ENCODE data around the gene ADISSP.

Gene ADISSP

DNA sequence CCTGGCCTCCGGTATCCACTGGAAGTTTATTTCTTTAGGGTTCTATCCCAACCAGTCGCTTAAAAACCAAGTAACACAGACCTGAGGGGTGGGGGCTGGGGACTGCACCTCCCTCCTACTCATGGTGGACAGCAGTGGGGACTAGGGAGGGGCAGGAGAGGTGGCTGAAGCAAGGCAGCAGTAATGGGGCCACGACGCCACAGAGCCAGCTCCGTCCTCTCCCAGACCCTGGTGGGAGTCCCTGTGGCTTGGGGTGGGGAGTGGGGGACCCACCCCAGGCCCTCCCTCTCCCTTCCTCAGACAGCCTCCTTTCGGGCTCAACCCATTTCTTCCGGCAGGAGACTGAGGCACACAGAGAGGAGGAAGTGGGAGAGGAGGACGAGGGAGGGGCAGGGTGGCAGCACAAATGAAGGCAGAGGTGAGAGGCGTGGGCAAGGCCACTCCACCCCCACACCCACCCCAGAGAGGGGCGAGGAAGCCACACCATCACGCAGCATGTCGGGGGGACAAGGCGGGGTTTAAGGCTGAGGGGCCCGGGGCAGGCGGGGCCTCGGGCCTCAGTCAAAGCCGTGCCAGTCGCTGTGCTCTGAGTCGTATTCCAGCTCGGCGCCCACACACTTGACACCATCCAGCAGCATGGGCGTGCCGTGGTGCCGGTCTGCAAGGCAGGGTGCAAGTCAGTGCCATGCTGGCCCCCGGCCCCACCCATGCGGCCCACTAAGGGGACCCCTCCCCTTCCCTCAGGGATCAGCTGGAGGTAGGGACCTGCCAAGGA, 13.9 kb downstream of the ADISSP start:
- DNase-seq, result no peak

GRCh38 chr20:3753098-3753497, 14.5 kb downstream of the ADISSP start:
- DNase-seq, result peak; percentile 20

DNA sequence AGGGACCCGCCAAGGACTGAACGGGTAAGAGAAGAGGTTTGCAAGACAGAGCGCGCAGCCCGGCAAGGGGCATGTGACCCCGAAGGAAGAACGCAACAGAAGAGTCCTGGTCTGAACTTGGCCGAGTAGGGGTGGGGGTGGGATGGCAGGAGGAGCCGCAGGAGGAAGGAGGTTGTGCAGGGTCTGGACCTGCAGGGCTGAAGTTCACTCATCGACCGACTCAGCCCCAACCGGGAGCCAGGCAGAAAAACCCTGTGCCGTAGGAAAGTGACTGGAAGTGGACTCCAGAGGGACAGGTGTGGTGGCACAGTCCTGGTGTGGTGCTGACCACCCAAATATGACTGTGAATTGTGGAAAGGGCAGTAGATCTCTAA, 15.2 kb downstream of the ADISSP start:
- no peak for DNase-seq

GRCh38 chr20:3751675-3752385, 15.7 kb downstream of the ADISSP start:
- DNase-seq, result peak; percentile 30

- no peak for DNase-seq
Measured at GRCh38 chr20:3751305-3751674, 16.3 kb downstream of the ADISSP start.

GRCh38 chr20:3749689-3750531, 17.6 kb downstream of the ADISSP start:
- DNase-seq, result no peak

- DNase-seq, result no peak
Measured at GRCh38 chr20:3749087-3749688, 18.4 kb downstream of the ADISSP start.

DNA sequence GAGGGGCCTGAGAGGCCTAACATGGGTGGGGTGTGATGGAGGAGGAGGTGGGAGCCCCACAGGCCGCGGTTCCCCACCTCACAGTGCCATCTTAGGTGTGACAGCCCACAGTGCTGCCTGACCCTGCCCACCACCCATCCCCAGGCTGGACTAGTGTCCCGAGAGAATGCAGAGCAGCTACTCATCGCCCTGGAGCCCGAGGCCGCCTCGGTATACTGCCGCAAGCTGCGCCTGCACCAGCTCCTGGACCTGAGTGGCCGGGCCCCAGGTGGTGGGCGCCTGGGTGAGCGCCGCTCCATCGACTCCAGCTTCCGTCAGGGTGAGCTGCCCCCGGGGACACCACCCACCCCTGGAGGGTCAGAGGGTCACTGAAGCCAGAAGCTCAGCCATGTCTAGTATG, 19.5 kb downstream of the ADISSP start:
- no peak for DNase-seq

DNA sequence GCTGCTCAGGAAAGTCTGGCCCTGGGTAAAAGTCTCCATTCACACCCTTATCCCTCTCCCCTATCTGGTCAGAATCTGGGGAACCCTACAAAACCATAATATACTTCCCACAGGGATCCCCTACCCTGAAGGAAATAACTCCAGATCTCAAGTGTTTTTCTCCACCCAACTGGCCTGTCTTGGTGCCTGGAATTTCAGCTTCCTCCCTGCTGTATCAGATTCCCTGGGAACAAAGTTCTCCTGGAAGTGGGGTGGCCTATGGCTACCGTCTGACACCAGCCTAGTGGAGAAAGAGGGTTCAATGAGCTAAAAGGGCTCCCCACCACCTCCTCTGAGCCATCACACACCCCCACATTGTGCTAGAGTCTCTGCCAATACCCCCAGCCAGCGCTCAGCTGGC, 20.1 kb downstream of the ADISSP start:
- DNase-seq, result no peak

DNA sequence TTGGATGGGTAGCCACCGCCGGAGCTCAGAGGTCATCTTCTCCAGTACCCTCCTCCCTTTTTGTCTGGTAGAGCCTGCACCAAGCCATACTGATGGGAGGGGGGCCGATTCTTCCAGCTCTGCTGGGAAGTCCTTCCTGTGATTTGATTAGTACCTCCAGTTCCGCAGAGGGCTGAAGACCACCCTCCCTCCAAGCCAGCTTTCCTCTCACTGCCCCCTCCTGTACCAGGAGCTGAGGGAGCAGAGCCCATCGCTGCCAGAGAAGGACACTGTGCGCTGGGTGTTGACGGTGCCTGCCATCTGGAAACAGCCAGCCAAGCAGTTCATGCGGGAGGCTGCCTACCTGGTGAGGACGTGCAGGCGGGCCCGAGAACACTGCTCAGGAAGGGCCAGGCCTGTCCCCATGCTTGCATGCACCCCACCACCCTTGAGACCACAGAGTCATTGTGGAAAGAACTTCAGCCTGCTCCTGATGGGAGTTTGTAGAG, 21.8 kb downstream of the ADISSP start:
- no peak for DNase-seq

DNA sequence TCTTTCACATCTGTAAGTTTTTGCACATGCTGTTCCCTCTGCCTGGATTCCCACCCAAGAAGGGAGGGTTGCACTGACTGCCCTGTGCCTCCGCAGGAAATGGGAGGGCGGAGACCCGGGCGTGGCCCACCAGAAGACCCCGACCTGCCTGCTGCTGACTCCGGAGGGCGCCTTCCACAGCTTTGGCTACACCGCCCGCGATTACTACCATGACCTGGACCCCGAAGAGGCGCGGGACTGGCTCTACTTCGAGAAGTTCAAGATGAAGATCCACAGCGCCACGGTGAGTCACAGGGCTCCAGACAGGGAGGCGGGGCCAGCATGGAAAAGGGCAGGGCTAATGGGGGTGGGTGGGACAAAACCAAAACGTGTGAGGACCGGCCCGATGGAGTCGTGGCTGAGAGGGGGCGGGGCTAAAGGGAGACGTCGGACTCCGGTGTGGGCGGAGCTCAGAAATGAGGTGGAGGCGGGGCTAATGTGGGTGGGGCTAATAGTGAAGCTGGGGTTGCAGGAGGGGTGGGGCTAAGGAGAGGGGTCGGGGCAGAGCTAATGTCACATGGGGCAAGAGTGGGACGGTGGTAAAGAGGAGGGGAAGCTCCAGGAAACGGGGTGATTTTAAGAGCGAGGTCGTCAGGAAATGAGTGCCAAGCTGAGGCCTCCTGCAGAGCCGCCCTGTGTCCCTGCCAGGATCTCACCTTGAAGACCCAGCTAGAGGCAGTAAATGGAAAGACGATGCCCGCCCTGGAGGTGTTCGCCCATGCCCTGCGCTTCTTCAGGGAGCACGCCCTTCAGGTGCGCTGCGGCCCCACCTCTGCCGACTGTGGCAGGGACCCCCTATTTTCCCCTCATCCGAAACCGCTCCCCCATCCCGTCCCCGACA, 22.5 kb downstream of the ADISSP start:
- peak; percentile 68 for DNase-seq

- DNase-seq, result no peak
Measured at GRCh38 chr20:3744037-3744436, 23.5 kb downstream of the ADISSP start.

DNA sequence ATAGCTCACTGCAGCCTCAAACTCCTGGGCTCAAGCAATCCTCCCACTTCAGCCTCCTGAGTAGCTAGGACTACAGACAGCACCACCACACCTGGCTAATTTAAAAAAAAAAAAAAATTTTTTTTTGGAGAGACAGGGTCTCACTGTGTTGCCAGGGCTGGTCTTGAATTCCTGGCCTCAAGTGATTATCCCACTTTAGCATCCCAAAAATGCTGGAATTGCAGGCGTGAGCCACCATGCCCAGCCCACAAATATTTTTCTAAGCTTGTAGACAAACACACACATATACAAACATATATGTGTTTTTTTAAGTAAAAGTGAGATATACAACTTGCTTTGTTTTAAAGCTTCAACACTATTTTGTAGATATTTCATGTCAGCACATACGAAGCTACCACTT, 24.3 kb downstream of the ADISSP start:
- no peak for DNase-seq

DNA sequence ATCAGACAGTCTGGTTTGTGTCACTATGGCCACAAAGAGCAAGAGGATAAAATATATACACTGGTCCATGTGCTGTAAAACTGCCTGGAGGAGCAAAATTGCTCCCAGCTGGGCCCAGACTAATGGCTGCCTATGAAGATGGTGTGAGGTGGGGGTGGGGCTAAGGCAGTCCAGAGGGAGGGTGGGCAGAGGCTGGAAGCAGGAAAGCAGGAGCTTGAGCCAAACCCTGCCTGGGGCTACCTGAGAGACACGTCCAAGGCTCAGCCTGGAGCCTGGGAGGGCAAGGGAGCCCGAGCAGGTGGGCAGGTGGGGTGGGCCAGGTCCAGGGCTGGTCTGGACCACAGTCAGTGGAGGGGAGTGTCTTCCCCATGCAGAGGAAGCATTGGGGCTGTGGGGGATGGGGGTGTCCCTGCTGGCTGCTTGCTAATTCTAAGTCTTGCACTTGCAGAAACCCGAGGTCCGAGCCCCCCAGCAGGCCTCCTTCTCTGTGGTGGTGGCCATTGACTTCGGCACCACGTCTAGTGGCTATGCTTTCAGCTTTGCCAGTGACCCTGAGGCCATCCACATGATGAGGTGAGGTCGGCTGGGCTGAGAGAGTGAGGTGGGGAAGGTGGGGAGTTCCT, 25.6 kb downstream of the ADISSP start:
- DNase-seq, result no peak

DNA sequence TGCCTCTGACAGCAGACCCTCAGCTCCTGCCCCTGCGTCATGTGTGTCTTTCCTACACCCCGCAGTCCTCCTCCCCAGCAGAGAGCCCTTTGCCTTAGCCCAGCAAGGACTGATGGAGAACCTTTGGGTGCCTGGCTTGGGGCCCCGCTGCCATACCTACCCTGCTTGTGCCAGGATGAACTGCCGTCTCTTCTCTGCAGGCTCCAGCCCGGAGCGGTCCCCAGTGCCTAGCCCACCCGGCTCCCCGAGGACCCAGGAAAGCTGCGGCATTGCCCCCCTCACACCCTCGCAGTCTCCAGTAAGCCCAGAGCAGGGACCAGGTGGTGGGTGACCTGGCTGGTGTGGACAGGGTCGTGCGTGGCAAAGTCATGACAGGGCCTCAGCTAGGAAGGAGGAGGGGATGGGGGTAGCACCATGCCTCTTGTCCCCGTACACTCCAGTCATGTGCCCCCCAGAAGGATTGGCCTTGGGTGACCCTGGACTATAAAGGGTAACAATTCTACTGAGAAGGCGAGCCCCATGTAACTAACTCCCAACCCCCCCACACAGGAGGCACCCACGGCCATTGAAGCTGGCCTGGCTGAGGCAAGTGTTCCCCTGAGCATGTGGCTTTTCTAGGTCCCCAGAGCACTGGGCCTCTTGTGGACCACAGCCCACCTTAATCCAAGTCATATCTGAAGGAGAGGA, 26.8 kb downstream of the ADISSP start:
- DNase-seq, result no peak

DNA sequence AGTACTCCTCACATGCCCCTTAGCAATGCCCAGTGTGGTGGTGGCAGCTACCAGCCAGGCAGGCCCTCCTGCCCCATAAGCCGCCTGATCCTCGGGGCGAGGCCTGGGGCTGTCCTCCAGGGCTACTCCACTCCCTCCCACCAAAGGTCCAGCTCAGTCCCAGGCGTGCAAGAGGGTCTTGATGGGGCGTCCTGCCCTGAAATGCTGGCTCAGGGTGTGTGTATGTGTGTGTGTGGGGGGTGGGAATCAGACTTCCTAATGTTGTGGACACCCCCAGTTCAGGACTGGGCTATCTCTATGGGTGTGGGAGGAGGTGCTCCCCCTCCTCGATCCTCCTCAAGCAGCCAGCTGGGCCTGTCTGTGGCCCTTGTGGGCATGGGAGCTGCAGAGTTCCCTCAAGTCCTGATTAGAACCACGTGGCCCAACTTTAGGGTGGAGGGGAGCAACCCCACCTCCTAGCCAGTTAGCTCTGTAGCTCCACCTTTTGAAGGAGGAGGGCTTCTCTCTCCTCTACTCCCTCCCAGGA, 27.6 kb downstream of the ADISSP start:
- DNase-seq, result no peak

DNA sequence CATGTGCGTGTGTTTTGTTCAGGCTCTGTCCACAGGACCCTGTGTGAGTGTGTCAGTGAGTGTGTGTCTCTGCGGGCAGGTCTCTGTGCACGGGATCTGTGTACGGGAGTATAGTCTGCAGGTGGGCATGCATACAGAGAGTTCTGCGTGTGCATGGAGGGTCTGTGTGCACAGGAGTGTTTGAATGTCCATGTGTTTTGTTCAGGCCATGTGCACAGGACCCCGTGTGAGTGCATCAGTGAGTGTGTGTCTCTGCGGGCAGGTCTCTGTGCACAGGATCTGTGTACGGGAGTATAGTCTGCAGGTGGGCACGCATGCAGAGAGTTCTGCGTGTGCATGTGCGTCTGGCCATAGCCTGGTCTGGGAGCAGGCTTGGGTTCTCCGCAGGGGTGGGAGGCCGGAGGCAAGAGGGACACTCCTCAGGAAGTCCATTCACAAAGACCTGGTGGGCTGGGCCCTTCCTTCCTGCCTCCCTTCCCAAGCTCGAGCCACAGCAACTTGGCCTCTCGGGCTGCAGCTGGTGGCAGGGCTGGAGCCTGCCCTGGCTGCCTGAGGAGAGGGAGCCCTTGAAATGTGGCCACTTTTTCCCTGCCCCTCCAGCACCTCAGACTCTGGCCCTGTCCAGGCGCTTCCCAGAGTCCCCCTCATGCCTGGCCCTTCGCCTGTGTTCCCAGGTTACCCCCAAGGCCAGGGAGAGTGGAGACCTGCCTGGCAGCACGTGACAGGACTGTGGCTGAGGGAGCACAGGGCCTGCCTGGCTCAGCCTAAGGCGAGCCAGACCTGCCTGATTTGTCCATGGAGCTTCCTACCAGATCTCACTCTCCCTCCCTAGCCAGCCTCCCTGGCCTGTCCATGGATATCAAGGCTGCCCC, 28.3 kb downstream of the ADISSP start:
- no peak for DNase-seq

DNA sequence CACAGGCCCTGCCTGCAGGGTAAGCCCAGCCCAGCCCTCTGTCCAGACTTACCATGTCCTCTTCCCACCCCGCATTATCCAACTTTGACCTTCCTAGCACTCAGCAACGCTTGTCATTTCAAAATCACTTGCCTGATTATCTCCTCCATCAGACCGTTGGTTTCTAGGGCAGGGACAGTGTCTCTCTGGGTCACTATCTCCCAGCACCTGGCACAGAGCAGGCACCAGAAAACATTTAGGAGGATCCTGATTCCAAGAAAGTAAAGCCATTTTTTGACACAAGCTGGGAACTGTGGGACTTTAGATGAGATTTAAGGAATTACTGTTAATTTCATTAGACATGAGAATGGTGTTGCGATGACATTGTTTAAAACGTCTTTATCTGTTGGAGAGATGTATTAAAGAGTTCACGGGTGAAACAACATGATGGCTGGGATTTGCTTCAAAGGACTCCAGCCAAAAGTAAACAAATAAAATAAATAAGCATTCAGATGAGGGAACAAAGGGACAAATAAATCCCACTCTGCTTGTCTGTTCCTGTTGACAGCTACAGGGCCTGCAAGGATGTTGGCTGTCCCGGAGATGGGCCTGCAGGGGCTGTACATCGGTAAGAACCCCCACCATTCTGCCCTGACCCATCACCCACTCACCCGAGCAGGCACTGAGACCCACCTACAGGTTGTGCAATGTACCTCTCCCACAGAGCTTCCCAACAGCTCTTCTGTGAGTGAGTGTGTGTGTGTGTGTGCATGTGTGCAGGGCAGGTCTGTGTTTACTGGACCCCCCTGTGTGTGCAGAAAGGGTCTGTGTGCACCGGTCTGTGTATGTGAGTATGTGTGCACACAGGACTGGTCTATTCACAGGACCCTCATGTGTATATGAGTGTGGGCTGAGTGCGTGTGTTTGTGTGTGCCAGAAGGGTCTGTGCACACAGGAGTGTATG, 29.2 kb downstream of the ADISSP start:
- DNase-seq, result no peak
